Dermis microvascular lymphatic vessel endothelial cell (primary cell): ENCODE measurements around the gene TCF25. TPM values are rescaled to one million over a fixed set of nuclear protein-coding genes. Genes with fewer than 3 reads are reported as not detected.

ENCODE experiments used
- total RNA-seq: library from RNA; depleted of rRNA; stranded (reverse); fragments of >200 nt; gene quantifications from 2 replicates; pipeline ENCODE4 v1.2.1, GENCODE V29; 2014

The TCF25 gene
- total RNA-seq, 1 donor from 2014 or later, result 132 TPM

Other genes starting within 250 kb of the TCF25 start
- 63.4 and 87.0 TPM in 2 replicates for gene CHMP1A, start 215.9 kb upstream of the TCF25 start, total RNA-seq
- 1.0 and 1.5 TPM in 2 replicates for gene SPATA33, start 215.8 kb upstream of the TCF25 start, total RNA-seq
- gene CDK10, start 186.9 kb upstream of the TCF25 start, total RNA-seq, result 28.2 and 37.7 TPM in 2 replicates
- 10.0 and 17.4 TPM in 2 replicates for gene SPATA2L, start 171.9 kb upstream of the TCF25 start, total RNA-seq
- gene VPS9D1, start 152.7 kb upstream of the TCF25 start, total RNA-seq, result 4.1 and 8.6 TPM in 2 replicates
- gene ZNF276, start 152.1 kb upstream of the TCF25 start, total RNA-seq, result 9.0 and 18.0 TPM in 2 replicates
- 8.9 and 12.1 TPM in 2 replicates for gene FANCA, start 56.9 kb upstream of the TCF25 start, total RNA-seq
- 1.0 and 2.4 TPM in 2 replicates for gene SPIRE2, start 45.1 kb upstream of the TCF25 start, total RNA-seq
- 1.0 and 1.1 TPM in 2 replicates for gene MC1R, start 45.3 kb downstream of the TCF25 start, total RNA-seq
- 76.0 and 137 TPM in 2 replicates for gene TUBB3, start 49.8 kb downstream of the TCF25 start, total RNA-seq
- gene DEF8, start 75.2 kb downstream of the TCF25 start, total RNA-seq, result 83.8 and 95.1 TPM in 2 replicates
- gene DBNDD1, start 145.9 kb downstream of the TCF25 start, total RNA-seq, result 12.3 and 15.6 TPM in 2 replicates
- not detected in 2 replicates for gene PRDM7, start 203.7 kb downstream of the TCF25 start, total RNA-seq